Astrocyte (in vitro differentiated cells and primary cell): ENCODE results near the gene GLIPR2.
"Not testable (repeated sequence)": the region's sequence is repeated elsewhere in the genome, so short reads cannot be mapped to it uniquely, and the experiment has no call there.

Experiments
- EZH2 ChIP-seq: IDR thresholded peaks from 2 replicates; pipeline ENCODE4 v1.6.1; 2012; ENCODE audit warnings: mild to moderate bottlenecking, low read length, inconsistent platforms; ENCODE audit not compliant: insufficient read depth
- TF ChIP-seq, protein P1 (sequence below): IDR thresholded peaks from 2 replicates; pipeline ENCODE4 v1.5.1; 2011; ENCODE audit warnings: low read depth, mild to moderate bottlenecking, inconsistent platforms, low read length, moderate library complexity; ENCODE audit not compliant: insufficient read depth

- TF ChIP-seq, protein P1, sequence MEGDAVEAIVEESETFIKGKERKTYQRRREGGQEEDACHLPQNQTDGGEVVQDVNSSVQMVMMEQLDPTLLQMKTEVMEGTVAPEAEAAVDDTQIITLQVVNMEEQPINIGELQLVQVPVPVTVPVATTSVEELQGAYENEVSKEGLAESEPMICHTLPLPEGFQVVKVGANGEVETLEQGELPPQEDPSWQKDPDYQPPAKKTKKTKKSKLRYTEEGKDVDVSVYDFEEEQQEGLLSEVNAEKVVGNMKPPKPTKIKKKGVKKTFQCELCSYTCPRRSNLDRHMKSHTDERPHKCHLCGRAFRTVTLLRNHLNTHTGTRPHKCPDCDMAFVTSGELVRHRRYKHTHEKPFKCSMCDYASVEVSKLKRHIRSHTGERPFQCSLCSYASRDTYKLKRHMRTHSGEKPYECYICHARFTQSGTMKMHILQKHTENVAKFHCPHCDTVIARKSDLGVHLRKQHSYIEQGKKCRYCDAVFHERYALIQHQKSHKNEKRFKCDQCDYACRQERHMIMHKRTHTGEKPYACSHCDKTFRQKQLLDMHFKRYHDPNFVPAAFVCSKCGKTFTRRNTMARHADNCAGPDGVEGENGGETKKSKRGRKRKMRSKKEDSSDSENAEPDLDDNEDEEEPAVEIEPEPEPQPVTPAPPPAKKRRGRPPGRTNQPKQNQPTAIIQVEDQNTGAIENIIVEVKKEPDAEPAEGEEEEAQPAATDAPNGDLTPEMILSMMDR: not testable (repeated sequence)
- TF ChIP-seq EZH2: not testable (repeated sequence)
Observed at GRCh38 chr9:36131666-36132065, 4.9 kb upstream of the GLIPR2 start.
